Lower leg skin (tissue), 3 donors: ENCODE measurements around the gene CARMIL3.
"Not testable (repeated sequence)": the region's sequence is repeated elsewhere in the genome, so short reads cannot be mapped to it uniquely, and the experiment has no call there.

ENCODE experiments used
- CTCF ChIP-seq, 3 donors: fragments of 450-650 bp; IDR thresholded peaks; one replicate each; pipeline ENCODE4 v1.5.1; 2016; ENCODE audit warnings: antibody characterized with exemption in 3 of 3, mild to moderate bottlenecking in 3 of 3, moderate library complexity in 2 of 3
- POLR2A ChIP-seq, 2 donors: fragments of 450-650 bp; IDR thresholded peaks; one replicate each; pipeline ENCODE4 v1.6.1; 2016 to 2017; ENCODE audit warnings: antibody characterized with exemption in 2 of 2, mild to moderate bottlenecking in 1 of 2, moderate library complexity in 1 of 2

- not testable (repeated sequence) for TF ChIP-seq CTCF, POLR2A (IDR thresholded peaks at IDR 0.05)
Measured at GRCh38 chr14:24105609-24106239, 53.9 kb downstream of the CARMIL3 start.
